ENCODE data around the gene DPP9. TPM values are rescaled to one million over a fixed set of nuclear protein-coding genes. Genes with fewer than 3 reads are reported as not detected.

Gene DPP9
- total RNA-seq, 1 experiment from 2014 or later = 129 TPM

- H2AFZ ChIP-seq (ENCODE audit: low read length) = no peak overlapping the region
- H3K4me3 ChIP-seq (ENCODE audit: low read length) = no peak overlapping the region
- no peaks in the 10 kb centered on the region for H3K9me3 ChIP-seq (ENCODE audit: low read length)
- ATAC-seq (no peak), DNase-seq (no peak)
- H4K20me1 ChIP-seq (ENCODE audit: low read length) = peaks cover 4% of the 10 kb centered on the region; the same call in 1 of the 2 replicates
- H3K36me3 ChIP-seq (ENCODE audit: low read depth, low read length) = peaks cover 44% of the 10 kb centered on the region
- H3F3A ChIP-seq (ENCODE audit: low read length, unreplicated experiment) = no peaks in the 10 kb centered on the region
- no peak overlapping the region for H3K9ac ChIP-seq (ENCODE audit: low read length)
- TF ChIP-seq CTCF (conservative IDR thresholded peaks at IDR 0.05; ENCODE audit: low read depth, low read length) = no peak
- no peak for TF ChIP-seq EZH2 (IDR thresholded peaks at IDR 0.05; ENCODE audit: low read length, unreplicated experiment)
- TF ChIP-seq EZH2phosphoT487 (IDR thresholded peaks at IDR 0.05; ENCODE audit: borderline replicate concordance, low read length) = no peak
- ChIA-PET CTCF (no interaction called here), POLR2A (ENCODE audit: unreplicated experiment) (no interaction called here)
- no TSS peak for BruUV-seq (replicated peaks)
- H3K9me2 ChIP-seq (replicated peaks; ENCODE audit: low read length) = no peaks in the 10 kb centered on the region
- H3K27ac ChIP-seq (ENCODE audit: low read length) = no peak overlapping the region
- no peaks in the 10 kb centered on the region for H3K4me1 ChIP-seq (ENCODE audit: insufficient read depth, low read length)
- intact Hi-C loops (cut with micrococcal nuclease) = no loop called here
- no peak overlapping the region for H3K4me2 ChIP-seq (ENCODE audit: low read length)
- no peaks in the 10 kb centered on the region for H3K27me3 ChIP-seq (ENCODE audit: low read length)
- H3K79me2 ChIP-seq (ENCODE audit: low read length) = no peaks in the 10 kb centered on the region
Observed at GRCh38 chr19:4657835-4658234, 65.8 kb downstream of the DPP9 start.

GRCh38 chr19:4657262-4657661, 66.4 kb downstream of the DPP9 start:
- DNase-seq (no peak), ATAC-seq (no peak)
- H3K4me3 ChIP-seq (ENCODE audit: low read length) = no peak overlapping the region
- no peaks in the 10 kb centered on the region for H3K9me3 ChIP-seq (ENCODE audit: low read length)
- H3F3A ChIP-seq (ENCODE audit: low read length, unreplicated experiment) = no peaks in the 10 kb centered on the region
- H3K27me3 ChIP-seq (ENCODE audit: low read length) = no peaks in the 10 kb centered on the region
- intact Hi-C loops (cut with micrococcal nuclease) = no loop called here
- H4K20me1 ChIP-seq (ENCODE audit: low read length) = peaks cover 3% of the 10 kb centered on the region; the same call in 1 of the 2 replicates
- H3K4me1 ChIP-seq (ENCODE audit: insufficient read depth, low read length) = no peaks in the 10 kb centered on the region
- TF ChIP-seq CTCF (conservative IDR thresholded peaks at IDR 0.05; ENCODE audit: low read depth, low read length) (no peak), EZH2 (IDR thresholded peaks at IDR 0.05; ENCODE audit: low read length, unreplicated experiment) (no peak), EZH2phosphoT487 (IDR thresholded peaks at IDR 0.05; ENCODE audit: borderline replicate concordance, low read length) (no peak)
- peaks cover 41% of the 10 kb centered on the region for H3K36me3 ChIP-seq (ENCODE audit: low read depth, low read length)
- no peak overlapping the region for H3K27ac ChIP-seq (ENCODE audit: low read length)
- no peak overlapping the region for H3K9ac ChIP-seq (ENCODE audit: low read length)
- no peaks in the 10 kb centered on the region for H3K9me2 ChIP-seq (replicated peaks; ENCODE audit: low read length)
- no peaks in the 10 kb centered on the region for H3K79me2 ChIP-seq (ENCODE audit: low read length)
- no TSS peak for BruUV-seq (replicated peaks)
- ChIA-PET CTCF (no interaction called here), POLR2A (ENCODE audit: unreplicated experiment) (no interaction called here)
- no peak overlapping the region for H3K4me2 ChIP-seq (ENCODE audit: low read length)
- H2AFZ ChIP-seq (ENCODE audit: low read length) = no peak overlapping the region

- H3K4me3 ChIP-seq (ENCODE audit: low read length) = no peak overlapping the region
- ChIA-PET POLR2A (ENCODE audit: unreplicated experiment) (interaction anchor here (0.7 kb wide), 1 partner anchor 22 kb away, joined by 9 read pairs; no protein-coding TSS in a partner anchor), CTCF (no interaction called here)
- H3F3A ChIP-seq (ENCODE audit: low read length, unreplicated experiment) = no peaks in the 10 kb centered on the region
- H3K27ac ChIP-seq (ENCODE audit: low read length) = no peak overlapping the region
- no peaks in the 10 kb centered on the region for H4K20me1 ChIP-seq (ENCODE audit: low read length)
- no peaks in the 10 kb centered on the region for H3K79me2 ChIP-seq (ENCODE audit: low read length)
- intact Hi-C loops (cut with micrococcal nuclease) = no loop called here
- peaks cover 35% of the 10 kb centered on the region for H3K36me3 ChIP-seq (ENCODE audit: low read depth, low read length)
- DNase-seq = no peak
- no TSS peak for BruUV-seq (replicated peaks)
- no peaks in the 10 kb centered on the region for H3K4me1 ChIP-seq (ENCODE audit: insufficient read depth, low read length)
- no peak overlapping the region for H3K9ac ChIP-seq (ENCODE audit: low read length)
- no peaks in the 10 kb centered on the region for H3K9me3 ChIP-seq (ENCODE audit: low read length)
- H3K9me2 ChIP-seq (replicated peaks; ENCODE audit: low read length) = no peaks in the 10 kb centered on the region
- H3K4me2 ChIP-seq (ENCODE audit: low read length) = no peak overlapping the region
- H3K27me3 ChIP-seq (ENCODE audit: low read length) = no peaks in the 10 kb centered on the region
- TF ChIP-seq CTCF (conservative IDR thresholded peaks at IDR 0.05; ENCODE audit: low read depth, low read length) (no peak), EZH2phosphoT487 (IDR thresholded peaks at IDR 0.05; ENCODE audit: borderline replicate concordance, low read length) (no peak), EZH2 (IDR thresholded peaks at IDR 0.05; ENCODE audit: low read length, unreplicated experiment) (no peak)
- no peak overlapping the region for H2AFZ ChIP-seq (ENCODE audit: low read length)
- ATAC-seq = no peak
Observed at GRCh38 chr19:4656102-4656501, 67.5 kb downstream of the DPP9 start.
